GM20000 (cell line): Measurements from ENCODE around the gene SAT2.

Experiments
- DNase-seq: peaks from one replicate; pipeline ENCODE4 v3.0.0; 2012; ENCODE audit warnings: low spot score
- TF ChIP-seq, protein P1 (sequence below): IDR thresholded peaks from 2 replicates; pipeline ENCODE4 v1.5.1; 2012; ENCODE audit warnings: mild to moderate bottlenecking, control low read depth; ENCODE audit errors: extremely low read depth, missing control alignments

The SAT2 gene

DNA sequence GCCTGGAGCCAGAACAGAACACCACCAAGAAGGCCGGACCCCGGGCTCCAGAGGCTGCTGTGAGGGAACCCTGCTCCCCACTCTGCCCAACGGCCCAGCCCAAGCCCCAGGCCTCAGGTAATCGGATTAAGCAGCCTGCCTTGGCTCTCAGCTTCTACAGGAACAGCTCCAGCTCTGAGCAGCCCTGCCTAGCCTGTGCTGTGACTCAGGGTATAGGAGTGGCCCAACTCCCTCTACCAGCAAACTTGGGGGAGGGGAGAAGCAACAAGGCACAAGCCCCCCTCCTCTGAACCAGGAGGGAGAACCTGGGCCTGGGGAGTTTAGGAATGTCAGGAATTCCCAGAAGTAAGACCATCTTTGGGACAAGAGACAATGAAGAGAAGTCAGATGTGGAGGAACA lies 36.9 kb downstream of the SAT2 start:
- TF ChIP-seq, protein P1, sequence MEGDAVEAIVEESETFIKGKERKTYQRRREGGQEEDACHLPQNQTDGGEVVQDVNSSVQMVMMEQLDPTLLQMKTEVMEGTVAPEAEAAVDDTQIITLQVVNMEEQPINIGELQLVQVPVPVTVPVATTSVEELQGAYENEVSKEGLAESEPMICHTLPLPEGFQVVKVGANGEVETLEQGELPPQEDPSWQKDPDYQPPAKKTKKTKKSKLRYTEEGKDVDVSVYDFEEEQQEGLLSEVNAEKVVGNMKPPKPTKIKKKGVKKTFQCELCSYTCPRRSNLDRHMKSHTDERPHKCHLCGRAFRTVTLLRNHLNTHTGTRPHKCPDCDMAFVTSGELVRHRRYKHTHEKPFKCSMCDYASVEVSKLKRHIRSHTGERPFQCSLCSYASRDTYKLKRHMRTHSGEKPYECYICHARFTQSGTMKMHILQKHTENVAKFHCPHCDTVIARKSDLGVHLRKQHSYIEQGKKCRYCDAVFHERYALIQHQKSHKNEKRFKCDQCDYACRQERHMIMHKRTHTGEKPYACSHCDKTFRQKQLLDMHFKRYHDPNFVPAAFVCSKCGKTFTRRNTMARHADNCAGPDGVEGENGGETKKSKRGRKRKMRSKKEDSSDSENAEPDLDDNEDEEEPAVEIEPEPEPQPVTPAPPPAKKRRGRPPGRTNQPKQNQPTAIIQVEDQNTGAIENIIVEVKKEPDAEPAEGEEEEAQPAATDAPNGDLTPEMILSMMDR, result no peak
- no peak for DNase-seq

GRCh38 chr17:7589891-7590691 lies 37.5 kb downstream of the SAT2 start, which contains the start of gene SOX15:
Gene SOX15 (minus strand): TSS chr17:7590094. CDS start chr17:7589676, 418 bp downstream.
- TF ChIP-seq, protein P1, result no peak
- no peak for DNase-seq

DNA sequence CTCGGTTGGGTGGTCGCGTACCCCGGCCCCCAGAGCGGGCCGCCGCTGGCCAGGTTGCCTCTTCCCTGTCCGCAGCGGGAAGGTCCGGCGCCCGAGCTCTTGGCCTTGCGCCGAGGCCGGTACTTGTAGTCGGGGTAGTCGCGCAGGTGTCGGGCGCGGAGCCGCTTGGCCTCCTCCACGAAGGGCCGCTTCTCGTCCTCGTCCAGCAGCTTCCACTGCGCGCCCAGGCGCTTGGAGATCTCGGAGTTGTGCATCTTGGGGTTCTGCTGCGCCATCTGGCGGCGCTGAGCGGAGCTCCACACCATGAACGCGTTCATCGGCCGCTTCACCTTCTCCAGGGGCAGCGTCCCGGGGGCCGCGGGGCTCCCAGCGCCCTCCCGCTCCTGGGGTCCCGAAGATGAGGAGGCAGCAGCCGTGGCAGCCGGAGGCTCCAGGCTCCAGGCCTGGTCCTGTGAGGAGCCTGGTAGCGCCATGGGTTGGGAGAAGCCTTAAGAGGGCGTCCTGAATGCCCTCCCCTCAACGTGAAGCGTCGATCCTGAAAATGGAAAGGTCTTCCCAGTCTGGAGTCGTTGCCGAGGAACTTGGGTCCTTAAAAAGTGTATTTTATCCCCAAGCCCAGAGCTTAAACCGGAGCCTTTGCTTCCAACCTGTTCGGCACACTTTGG lies 38.3 kb downstream of the SAT2 start:
- DNase-seq, result peak; percentile 90
- TF ChIP-seq, protein P1, result peak; percentile 83

GRCh38 chr17:7588553-7589203 lies 38.9 kb downstream of the SAT2 start:
- TF ChIP-seq, protein P1, result no peak
- peak; percentile 41 for DNase-seq

- TF ChIP-seq, protein P1, result no peak
- DNase-seq, result no peak
These were observed 40.0 kb downstream of the SAT2 start for GRCh38 chr17:7587420-7588151.

DNA sequence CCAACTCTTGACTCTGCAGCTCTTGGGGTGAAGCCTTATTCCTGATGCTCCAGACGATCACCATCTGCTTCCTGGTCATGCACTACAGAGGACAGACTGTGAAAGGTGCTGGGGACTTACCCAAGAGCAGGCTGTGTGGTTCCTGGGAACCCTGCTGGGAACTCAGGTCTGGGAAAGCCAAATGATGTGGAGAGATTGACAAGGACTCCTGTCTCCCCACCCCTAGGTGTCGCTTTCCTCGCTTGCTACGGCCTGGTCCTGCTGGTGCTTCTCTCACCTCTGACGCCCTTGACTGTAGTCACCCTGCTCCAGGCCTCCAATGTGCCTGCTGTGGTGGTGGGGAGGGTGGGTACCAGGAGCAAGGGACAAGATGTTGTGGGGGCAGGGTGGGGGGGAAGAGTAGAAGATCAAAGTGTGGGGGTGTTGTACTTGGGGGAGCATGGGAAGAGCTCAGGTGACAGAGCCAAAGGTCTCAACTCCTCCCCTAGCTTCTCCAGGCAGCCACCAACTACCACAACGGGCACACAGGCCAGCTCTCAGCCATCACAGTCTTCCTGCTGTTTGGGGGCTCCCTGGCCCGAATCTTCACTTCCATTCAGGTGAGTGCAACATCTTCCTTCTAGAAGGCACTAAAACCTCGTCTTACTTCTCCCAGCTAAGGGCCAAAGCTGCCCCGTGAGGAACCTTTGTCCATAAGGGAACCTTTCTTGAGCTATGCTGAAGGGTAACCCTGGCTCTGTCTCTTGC lies 40.8 kb downstream of the SAT2 start:
- no peak for DNase-seq

More for the DNA sequence above, 40.8 kb downstream of the SAT2 start:
- TF ChIP-seq, protein P1, result no peak
